GM19372 (cell line): ENCODE results near the gene PPP1R3G.

Source experiments
- ATAC-seq: cut with Tn5 transposase; IDR thresholded peaks from one replicate; pipeline ENCODE4 v1.9.1; 2021; ENCODE audit warnings: mild to moderate bottlenecking, low read depth, moderate library complexity; ENCODE audit not compliant: unreplicated experiment

Gene PPP1R3G

GRCh38 chr6:5091210-5092069, 6.3 kb downstream of the PPP1R3G start:
- no peak for ATAC-seq

DNA sequence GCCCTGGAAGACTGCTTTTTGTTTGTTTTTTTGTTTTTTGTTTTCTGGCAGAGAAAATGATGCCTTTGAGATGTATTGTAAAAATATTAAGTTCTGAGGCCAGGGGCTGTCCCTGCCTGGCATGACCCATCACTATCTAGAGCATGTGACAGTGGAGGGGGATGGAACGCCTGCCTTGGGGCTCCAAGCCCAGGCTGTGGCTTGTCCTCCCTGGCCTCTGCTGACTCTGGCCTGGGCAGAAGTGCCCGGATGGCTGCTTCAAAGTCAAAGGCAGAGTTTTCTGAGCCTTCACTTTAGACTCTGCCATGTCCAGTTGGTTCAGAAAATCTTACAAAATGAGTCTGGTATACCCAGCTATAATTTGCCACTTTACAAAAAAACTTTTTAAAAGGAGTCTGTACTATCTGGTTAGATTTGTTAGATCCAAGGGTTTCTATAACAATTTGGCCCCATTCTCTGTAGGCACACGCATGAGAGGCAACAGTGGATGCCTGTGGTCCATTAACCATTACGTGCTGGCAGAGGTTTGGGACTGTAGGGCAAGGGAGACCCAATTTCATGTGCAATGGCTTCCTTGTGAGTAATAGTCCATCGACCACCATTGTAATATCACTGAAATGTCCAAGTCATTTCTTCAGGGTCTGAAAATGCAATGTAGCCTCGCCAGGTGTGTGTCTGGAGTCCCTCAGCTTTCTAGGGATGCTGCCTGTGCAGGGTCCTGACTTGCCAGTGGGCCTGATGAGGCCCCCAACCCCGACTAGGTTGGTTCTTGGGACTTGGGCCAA, 8.3 kb downstream of the PPP1R3G start:
- ATAC-seq = no peak

- ATAC-seq = no peak
These were observed 9.2 kb downstream of the PPP1R3G start for GRCh38 chr6:5094327-5094726.

DNA sequence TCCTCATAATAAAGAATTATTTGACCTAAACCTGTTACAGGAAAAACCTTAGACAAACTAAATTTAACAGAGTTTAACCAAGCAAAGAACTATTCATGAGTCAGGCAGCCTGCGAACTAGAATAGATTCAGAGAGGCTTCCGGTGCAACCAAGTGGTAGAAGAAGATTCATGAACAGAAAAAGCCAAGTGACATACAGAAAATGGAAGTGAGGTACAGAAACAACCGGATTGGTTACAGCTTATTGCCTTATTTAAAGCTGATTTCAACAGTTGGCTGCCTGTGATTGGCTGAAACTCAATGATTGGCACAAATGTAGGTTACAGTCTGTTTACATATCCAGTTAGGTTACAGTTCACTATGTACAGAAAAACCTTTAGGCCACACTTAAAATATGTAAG, 10.1 kb downstream of the PPP1R3G start:
- ATAC-seq = peak; percentile 58

- ATAC-seq = no peak
These were observed 11.3 kb downstream of the PPP1R3G start for GRCh38 chr6:5096482-5096881.

- ATAC-seq = no peak
These were observed 13.5 kb downstream of the PPP1R3G start for GRCh38 chr6:5098501-5099270.

DNA sequence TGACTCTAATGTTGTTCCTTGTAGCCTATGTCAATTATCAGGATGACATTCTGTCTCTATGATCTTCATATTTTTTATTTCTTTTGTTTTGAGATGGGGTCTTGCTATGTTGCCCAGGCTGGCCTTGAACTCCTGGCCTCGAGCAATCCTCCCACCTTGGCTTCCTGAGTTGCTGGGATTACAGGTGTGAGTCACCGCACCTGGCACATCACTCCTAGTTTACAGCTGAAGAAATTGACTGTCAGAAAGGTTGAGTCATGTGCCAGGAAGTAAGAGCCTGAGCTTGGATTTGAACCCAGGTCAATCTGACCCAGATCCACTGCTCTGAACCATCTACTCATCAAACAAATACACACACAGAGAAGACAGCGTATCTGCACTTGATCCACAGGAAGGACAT, 14.4 kb downstream of the PPP1R3G start:
- ATAC-seq = no peak

- ATAC-seq = no peak
These were observed 15.7 kb downstream of the PPP1R3G start for GRCh38 chr6:5100806-5101205.

GRCh38 chr6:5102267-5102970, 17.3 kb downstream of the PPP1R3G start:
- ATAC-seq = no peak

- ATAC-seq = no peak
These were observed 18.1 kb downstream of the PPP1R3G start for GRCh38 chr6:5103250-5103649.

DNA sequence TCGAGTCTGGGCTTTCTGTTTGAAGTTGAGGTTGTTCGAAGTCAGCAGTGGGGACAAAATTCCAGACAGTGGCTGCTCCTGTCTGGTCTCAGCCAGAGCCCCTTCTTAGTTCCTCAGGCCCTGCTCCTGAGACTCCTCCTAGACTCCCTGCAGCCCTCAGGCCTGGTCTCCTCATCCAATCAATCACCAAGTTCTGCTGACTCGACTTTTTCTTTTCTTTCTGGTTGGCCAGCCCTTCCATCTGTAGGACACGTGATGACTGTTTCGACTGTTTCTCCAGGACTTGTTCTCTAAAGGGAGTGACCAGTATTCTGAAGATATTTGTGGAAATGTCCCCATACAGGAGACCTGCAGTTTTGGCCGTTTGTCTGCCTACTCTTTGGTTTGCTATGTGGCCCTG, 19.5 kb downstream of the PPP1R3G start:
- no peak for ATAC-seq

DNA sequence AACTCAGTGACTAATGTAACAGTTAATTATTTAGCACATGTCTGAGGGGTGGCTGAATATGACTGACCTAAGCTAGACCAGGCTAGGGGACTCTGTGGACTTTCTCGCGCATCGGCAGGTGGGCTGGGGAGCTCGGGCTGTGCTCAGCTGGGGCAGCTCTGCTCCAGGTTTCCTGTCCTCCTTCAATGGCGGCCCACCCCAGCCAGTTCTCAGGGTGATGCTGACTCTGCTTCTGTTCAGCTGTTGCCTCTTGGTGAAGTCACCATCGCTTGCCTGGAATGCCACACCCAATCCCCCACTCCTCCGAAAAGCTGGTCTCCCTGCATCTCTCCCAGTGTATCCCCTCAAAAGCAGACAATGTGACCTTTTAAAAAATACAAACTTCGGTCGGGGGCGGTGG, 20.0 kb downstream of the PPP1R3G start:
- no peak for ATAC-seq

DNA sequence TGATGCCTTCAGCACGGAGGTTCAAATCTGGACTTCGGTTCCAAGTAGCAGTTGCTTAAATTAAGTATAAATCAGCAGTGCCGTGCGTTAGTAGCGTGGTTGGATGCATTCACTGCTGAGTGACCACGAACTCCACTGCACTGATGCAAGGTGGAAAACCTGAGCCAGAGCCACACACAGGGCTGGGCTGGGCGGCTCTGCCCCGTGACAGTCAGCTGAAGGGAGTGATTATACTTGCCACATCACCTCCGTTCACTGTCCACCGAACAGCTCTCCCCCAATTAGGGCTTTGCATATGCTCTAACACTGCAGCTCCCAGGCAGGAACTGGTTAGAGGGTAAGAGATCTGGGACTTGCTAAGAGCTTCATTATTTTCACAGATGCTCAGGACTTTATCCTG, 22.2 kb downstream of the PPP1R3G start:
- ATAC-seq = no peak

GRCh38 chr6:5108068-5108467, 22.9 kb downstream of the PPP1R3G start:
- no peak for ATAC-seq

DNA sequence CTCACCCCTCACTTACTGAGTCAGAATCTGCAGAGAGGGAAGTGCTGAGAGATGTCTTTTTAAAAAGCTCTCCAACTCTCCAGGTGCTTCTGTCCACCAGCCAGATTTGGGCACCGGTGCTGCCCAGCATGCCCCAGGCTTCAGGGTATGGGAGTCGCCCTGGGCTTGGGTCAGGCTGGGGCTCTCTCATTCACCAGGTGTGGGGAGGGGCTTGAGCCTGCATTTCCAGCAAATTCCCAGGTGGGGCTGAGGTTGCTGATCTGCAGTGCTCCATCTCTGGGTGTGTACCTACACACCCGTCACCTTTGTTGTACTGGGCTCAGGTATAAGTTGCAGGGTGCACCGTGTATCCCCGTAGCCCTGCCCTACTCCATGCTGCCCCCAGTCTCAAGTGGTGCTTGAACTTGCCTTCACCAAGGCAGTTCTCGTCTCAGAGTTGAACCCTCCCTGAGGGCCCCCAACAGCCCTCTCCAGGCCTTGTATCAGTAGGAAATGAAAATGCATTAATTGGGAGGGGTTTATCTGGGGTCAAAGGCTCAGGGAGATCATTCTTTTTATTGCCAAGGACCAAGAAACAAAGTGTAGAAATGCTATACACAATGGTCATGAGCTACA, 23.5 kb downstream of the PPP1R3G start:
- ATAC-seq = no peak

GRCh38 chr6:5109436-5109835, 24.3 kb downstream of the PPP1R3G start:
- ATAC-seq = no peak

- no peak for ATAC-seq
These were observed 25.1 kb downstream of the PPP1R3G start for GRCh38 chr6:5110246-5110645.

DNA sequence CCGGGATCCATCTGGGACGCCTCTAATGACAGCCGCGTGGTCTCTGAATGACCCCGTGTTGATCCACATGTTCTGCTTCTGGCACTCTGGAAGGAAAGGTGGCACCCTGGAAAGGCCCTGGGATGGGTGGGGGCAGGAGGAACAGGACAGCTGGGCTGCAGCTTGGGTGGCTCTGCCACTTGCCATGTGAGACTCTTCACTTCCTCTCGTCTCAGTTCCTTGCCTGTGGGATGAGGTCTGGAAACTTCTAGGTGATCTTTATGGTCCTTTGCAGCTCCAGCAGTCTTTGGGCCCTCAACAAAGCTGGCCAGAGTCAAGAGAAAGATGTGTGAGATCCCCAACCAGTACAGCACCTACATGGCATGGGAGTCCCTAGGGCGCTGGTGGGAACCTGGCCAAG, 26.5 kb downstream of the PPP1R3G start:
- no peak for ATAC-seq

DNA sequence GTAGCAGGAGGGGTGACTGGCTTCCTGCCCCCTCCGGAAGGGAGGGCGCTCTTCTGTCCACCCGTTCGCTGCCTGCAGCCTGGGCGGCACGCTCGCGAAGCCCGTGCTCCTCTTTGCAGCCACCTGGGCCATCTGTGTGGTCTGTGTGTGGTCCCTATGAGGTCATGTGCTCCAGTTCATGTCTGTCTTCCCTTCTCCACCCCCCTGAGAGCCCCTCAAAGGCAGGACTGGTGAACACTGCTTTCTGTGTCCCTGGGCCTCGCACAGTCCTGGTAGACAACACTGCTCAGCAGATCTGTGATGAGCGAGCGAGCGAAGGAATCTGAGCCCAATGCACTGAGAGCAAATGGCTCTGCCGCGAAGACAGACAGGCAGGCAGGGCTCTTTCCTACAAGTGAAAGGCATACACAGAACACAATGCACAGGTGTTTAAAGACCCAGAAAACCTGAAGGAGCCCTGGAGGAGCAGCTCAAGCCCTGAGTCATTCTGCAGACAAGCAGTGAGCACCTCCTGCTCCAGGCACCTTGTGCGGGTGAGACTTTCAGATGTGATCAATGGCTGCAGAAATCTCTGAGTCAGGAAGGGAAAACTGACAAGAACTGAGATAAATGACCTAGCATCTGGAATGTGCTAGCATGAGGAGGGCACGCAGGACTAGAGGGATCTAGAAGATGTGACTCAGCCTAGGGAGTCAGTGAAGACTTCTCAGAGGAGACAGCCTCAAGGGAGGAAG, 27.1 kb downstream of the PPP1R3G start:
- ATAC-seq = no peak
